Dedifferentiated amniotic fluid mesenchymal stem cell (primary cell): ENCODE data around the gene PLA1A.

Experiments
- DNase-seq: peaks from one replicate; pipeline ENCODE4 v3.0.0-alpha.2; 2016; ENCODE audit errors: extremely low spot score

The PLA1A gene

GRCh38 chr3:119608405-119609000 is 10.8 kb downstream of the PLA1A start:
- no peak for DNase-seq

DNA sequence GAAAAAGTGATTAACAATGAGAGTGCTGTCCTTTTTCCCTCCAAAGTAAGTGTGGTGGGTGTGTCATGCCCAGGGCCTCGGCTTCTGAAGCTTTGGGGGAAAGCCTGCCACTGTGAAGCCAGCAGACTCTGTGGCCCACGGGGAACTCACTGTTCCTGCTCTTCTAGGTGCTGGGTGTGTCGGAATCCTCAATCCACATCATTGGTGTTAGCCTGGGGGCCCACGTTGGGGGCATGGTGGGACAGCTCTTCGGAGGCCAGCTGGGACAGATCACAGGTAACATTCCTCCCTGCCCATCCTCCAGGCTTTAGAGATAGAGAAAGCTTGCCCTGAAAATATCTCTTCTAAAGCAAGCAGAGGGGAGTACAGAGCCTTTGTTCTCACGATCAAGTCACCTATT is 11.6 kb downstream of the PLA1A start:
- DNase-seq: no peak

DNA sequence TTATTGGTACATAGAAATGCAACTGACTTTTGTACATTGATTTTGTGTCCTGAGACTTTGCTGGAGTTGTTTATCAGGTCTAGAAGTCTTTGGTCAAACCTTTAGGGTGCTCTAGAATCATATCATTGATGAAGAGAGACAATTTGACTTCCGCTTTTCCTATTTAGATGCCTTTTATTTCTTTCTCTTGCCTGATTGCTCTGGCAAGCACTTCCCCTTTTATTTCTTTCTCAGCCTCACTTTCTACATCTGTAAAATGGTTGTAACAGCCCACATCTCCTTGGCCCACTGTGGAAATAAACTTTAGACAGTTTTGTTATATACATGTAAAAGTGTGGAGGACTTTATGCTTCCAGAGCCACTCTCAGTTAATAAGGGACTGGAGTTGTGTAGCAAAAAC is 14.0 kb downstream of the PLA1A start:
- no peak for DNase-seq

GRCh38 chr3:119613201-119613600 is 15.5 kb downstream of the PLA1A start:
- no peak for DNase-seq

DNA sequence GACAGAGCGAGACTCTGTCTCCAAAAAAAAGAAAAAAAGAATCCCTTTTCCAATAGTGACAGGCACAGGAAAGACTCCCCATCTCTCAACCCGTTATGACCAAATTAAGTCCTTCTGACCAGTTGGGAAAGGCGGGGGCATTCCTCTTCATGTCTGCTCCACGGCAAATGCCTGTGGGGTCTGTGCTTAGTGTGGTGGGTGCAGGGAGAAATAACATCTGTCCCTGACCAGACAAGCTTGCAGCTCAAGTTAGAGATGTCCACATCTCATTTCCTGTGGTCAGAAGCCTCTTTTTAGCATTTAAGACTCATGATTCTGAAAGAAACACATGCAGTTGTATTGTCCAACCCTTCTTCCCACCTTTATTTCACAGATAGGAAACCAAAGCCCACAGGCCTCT is 16.2 kb downstream of the PLA1A start:
- no peak for DNase-seq

DNA sequence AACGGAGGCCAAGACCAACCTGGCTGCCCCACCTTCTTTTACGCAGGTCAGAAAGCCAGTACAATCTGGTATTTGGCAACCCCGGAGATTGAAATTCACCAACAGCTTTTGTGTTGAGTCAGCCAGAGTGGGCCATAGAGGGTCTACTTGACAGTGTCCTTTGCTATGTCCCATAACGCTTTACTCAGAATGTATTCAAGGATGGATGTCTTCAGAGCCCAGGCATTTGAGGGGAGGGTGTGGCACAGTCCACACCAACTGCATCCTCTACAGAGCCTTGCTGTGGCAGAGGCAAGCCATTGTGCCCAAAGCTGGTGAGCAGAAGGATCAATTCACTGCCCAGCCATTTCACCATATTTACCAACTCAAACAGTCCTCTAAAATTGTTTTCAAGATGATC is 18.4 kb downstream of the PLA1A start:
- DNase-seq: no peak

DNA sequence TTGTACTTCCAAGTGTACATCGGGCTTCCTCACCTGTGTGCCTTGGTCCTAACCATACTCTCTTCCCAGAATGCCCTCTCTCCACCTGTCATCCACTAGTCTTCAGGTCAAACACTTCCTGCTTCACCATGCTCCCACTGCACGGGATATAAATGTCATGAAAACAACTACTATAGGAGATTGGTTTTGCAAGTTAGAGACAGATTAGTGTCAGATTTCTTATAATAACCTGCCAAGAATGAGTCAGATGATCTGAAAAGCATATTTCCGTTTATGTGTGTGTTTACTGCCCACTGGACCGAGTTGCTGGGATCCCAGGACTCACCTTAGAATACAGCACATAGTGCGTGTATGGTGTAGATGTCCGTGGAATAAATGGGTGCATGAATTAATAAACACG is 21.4 kb downstream of the PLA1A start:
- DNase-seq: no peak

DNA sequence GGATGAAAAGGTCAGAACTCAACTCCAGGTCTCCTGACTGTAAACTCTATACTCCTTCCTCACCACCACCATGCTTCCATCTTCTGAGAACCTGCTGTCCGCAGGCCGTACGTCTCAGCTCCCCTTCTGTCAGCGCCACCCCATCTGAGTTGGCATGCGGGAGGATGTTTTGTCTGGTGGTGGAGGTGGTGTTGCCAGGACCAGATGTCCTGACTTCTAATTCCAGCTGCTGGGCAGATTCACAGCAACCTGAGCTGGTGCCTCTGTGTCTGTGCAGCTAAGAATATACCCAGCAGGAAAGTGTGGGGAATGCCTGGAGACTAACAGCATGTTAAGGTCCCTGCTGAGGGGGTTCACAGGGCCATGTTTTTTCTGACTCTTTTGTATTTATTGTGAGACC is 23.2 kb downstream of the PLA1A start:
- no peak for DNase-seq

DNA sequence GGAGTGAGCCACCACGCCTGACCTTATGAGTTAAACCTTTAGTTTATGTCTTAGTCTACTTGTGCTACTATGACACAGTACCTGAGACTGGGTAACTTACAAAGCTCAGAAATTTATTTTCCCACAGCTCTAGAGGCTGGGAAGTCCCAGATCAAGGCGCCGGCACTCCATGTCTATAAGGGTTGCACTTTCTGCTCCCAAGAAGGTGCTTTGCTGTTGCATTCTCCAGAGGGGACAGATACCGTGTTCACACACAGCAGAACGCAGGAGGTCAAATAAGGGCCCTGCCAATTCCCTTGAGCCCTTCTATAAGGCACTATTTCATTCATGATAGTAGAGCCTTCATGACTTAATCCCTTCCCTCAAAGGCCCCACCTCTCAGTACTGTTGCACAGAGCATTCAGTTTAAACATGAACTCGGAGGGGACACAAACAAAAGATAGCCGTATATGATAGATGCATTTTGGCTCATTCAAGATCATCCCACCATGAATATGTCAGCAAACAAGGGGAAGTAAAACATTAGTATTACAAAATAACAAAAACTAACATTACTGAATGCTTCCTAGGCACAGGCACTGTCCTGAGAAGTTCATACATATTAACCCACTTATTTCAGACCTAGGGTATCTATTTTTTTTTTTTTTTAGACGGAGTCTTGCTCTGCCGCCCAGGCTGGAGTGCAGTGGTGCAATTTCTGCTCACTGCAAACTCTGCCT is 26.5 kb downstream of the PLA1A start:
- DNase-seq: no peak

DNA sequence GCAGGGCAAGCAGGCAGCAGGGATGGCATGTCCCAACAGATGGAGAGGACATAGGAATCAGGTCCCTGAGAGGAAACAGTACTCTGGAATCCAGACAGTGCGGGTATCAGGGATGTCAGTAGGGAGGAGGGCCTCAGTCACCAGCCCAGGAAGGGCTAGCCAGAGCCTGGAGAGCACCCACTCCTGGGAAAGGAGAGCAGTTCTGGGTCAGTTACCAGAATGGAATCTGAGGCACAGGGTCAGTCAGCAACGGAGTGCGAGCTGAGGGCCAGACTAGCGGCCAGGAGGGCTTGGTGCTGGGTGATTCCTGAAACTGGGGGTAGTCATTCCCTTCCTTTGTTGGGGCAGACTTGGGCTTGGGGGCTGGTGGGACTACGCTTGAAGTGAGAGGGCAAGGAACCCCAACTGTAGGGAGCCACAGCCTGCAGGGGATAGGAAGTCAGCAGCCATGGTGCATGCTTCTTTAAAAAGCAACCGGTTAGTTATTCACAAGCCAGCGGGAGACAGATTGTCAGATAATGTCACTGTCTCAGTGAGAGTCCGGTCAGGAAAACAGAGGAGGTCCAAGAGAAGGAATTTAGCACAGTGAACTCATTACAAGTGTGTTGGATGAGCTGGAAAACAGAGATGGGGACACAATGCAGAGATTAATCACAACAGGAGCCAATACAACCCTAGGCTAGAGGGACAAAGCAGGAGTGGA is 27.9 kb downstream of the PLA1A start:
- no peak for DNase-seq

DNA sequence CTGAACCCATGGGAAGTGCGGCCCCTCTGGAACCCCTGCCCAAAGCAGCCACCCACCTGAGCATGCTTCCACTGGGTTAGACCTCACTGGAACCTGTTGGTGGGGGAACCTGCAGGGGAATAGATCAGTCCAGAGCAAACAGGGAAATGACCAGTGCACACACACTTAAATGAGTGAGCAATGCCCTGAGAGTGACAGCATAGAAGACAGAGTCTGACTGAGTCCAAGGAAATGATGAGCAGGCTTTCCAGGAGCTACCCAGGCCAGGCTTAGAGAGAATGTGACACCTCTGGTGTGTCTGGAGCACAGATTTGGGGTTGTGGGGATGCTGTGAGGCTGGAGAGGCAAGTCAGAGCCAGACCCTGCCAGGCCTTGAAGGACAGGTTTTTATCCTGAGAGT is 28.5 kb downstream of the PLA1A start:
- no peak for DNase-seq

GRCh38 chr3:119627461-119627860 is 29.8 kb downstream of the PLA1A start:
- no peak for DNase-seq

DNA sequence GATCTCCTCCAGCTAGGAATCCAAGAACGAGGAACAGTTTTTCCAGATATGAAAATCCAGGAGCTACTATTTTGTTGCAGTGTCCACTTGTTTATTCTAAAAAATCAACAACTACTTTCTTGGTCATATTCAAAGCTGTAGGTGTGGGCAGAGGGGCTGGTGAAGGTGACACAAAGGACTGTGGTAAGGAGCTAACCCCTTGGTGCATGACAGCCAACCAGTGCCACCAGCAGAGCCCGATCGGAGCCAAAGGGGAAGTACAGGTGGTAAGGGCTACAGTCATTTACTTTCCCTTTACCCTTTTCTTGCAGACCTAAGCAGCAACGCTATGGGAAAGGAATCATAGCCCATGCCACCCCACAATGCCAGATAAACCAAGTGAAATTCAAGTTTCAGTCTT is 30.7 kb downstream of the PLA1A start:
- DNase-seq: no peak

- no peak for DNase-seq
Observed at GRCh38 chr3:119628816-119629445, 31.2 kb downstream of the PLA1A start.

- peak; percentile 31 for DNase-seq
Observed at GRCh38 chr3:119630128-119630879, 32.6 kb downstream of the PLA1A start.

DNA sequence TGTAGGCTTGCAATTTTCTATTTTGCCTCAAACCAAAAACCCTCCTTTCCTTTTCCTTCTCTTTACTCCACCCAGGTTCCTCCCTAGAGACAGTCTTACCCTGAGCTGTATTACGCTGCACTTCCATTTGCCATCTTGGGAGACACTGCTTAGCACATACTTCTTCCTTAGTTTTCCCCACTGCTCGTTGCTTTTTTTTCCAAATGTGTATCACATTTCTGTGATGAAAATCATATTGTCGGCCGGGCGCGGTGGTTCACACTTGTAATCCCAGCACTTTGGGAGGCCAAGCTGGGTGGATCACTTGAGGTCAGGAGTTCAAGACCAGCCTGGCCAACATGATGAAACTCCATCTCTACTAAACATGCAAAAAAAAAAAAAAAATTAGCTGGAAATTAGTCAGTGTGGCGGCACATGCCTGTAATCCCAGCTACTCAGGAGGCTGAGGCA is 33.2 kb downstream of the PLA1A start:
- no peak for DNase-seq

GRCh38 chr3:119631516-119631915 is 33.8 kb downstream of the PLA1A start:
- DNase-seq: no peak

DNA sequence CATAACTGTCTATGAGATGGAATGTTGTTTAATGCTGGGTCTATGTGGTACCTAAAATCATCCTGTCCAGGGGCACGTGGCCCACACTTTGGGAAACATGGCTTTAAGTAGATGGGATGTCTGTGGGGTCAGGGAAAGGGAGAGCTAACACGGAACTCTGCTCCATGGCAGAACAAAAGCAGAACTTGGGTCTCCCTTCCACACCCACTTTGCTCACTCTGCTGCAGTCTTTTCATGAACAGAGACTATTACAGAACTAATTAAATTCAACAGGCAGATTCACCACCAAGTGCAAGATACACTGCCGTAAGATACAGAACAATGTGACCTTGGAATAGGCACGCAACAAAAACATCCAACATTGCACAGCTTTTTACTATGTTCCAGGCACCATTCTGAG is 34.5 kb downstream of the PLA1A start:
- no peak for DNase-seq

GRCh38 chr3:119632829-119633228 is 35.1 kb downstream of the PLA1A start:
- no peak for DNase-seq

DNA sequence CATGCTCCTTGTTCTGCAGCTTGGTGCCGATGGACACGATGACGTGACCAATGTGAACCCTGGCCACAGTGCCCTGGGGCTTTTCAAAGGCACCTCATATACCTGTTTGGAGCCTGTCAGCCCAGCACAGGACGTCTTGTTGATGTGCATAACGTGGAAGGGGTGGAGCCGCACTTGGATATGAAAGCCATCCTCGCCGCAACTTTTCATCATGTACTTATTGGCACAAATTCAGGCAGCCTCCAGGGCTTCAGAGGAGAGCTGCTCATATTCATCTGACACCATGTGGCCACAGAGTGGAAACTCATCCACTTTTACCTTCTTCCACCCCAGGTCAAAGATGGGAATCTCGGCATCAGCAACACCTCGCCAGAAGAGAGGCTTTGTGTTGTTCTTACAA is 38.0 kb downstream of the PLA1A start:
- no peak for DNase-seq

DNA sequence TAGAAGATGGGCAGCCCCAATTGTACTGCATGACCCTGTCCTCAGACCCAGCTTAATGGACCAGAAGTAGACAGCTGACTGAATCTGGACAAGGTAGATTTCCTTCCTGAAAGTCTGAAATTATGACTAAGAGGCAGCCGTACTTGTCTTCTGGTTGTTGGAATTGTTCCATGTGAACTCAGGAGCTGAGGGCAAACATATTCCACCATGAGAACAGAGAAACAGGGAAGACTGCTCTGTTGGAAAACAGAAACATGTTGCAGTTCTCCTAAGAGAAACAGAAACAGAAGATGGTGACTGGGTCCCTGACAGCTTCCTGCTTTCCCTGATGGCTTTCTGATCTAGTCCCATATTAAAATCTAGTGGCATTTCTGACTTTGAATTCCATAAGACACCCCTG is 38.6 kb downstream of the PLA1A start:
- no peak for DNase-seq
